ENCODE data around the gene WIPF2. TPM values are rescaled to one million over a fixed set of nuclear protein-coding genes. Genes with fewer than 3 reads are reported as not detected.

WIPF2 gene
- total and polyA plus RNA-seq, 2 experiments from 2014 or later: 10.3 to 23.8 TPM

DNA sequence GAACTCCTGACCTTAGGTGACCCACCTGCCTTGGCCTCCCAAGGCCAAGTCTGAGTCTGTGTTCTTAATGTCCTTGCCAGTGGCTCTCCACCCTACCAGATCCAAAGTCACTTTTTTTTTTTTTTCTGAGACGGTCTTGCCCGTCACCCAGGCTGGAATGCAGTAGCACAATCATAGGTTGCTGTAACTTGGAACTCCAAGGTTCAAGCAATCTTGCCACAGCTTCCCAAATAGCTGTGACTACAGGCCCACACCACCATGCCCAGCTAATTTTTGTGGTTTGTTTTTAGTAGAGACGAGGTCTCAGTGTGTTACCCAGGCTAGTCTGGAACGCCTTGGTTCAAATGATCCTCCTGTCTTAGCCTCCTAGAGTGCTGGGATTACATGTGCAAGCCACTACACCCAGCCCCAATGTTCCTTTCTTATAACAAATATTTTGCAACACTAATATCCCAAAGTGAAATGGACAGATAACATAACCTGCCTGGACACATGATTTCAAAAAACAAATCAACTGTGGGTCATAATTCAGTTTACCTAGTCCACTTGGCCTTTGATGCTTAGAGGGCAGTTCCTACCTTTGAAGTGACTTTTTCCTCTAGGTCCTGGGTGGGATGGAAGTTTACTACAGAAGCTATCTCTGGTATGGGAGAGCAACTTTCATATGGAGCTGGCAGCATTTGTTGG, 45.9 kb upstream of the WIPF2 start:
- 94% methylated on average over 4 of the region's 4 CpGs for WGBS (ENCODE audit: low lambda C conversion rate, missing lambda C conversion rate)
- H3K9me2 ChIP-seq (replicated peaks; ENCODE audit: insufficient read depth): no peaks in the 10 kb centered on the region
- no peak overlapping the region for H3K27ac ChIP-seq
- no peak for DNase-seq (ENCODE audit: low spot score)
- no peak overlapping the region for H3K4me3 ChIP-seq
- no peaks in the 10 kb centered on the region for H3K79me2 ChIP-seq
- TF ChIP-seq EZH2phosphoT487 (IDR thresholded peaks at IDR 0.05; ENCODE audit: low read depth, severe bottlenecking, unreplicated experiment) (no peak), EZH2 (IDR thresholded peaks at IDR 0.05; ENCODE audit: borderline replicate concordance) (no peak)
- TF ChIP-seq, protein P1, sequence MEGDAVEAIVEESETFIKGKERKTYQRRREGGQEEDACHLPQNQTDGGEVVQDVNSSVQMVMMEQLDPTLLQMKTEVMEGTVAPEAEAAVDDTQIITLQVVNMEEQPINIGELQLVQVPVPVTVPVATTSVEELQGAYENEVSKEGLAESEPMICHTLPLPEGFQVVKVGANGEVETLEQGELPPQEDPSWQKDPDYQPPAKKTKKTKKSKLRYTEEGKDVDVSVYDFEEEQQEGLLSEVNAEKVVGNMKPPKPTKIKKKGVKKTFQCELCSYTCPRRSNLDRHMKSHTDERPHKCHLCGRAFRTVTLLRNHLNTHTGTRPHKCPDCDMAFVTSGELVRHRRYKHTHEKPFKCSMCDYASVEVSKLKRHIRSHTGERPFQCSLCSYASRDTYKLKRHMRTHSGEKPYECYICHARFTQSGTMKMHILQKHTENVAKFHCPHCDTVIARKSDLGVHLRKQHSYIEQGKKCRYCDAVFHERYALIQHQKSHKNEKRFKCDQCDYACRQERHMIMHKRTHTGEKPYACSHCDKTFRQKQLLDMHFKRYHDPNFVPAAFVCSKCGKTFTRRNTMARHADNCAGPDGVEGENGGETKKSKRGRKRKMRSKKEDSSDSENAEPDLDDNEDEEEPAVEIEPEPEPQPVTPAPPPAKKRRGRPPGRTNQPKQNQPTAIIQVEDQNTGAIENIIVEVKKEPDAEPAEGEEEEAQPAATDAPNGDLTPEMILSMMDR (IDR thresholded peaks at IDR 0.05; ENCODE audit: poor library complexity): no peak
- no peak overlapping the region for H2AFZ ChIP-seq
- H3K27me3 ChIP-seq: no peaks in the 10 kb centered on the region
- H3K36me3 ChIP-seq (replicated peaks; ENCODE audit: insufficient read depth, low read depth): no peaks in the 10 kb centered on the region
- H3K4me1 ChIP-seq (ENCODE audit: insufficient read depth): peaks cover 9% of the 10 kb centered on the region
- H3K9me3 ChIP-seq (ENCODE audit: low read depth): no peaks in the 10 kb centered on the region
- no peak overlapping the region for H3K4me2 ChIP-seq
- H4K20me1 ChIP-seq (ENCODE audit: insufficient read depth, poor library complexity, severe bottlenecking): no peaks in the 10 kb centered on the region

DNA sequence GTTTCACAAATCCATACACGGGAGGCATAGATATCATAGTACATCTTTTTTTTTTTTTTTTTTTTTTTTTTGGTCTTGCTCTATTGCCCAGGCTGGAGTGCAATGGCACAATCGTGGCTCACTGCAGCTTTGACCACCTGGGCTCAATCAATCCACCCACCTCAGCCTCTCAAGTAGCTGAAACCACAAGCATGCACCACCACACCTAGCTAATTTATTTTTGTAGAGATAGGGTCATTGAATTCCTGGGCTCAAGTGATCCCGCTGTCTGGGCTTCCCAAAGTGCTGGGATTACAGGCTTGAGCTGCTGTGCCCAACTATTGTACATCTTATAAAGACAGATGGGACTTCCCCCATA, 45.3 kb upstream of the WIPF2 start:
- Histone ChIP-seq H3K4me3 (no peak overlapping the region), H3K9me2 (replicated peaks; ENCODE audit: insufficient read depth) (no peaks in the 10 kb centered on the region), H3K4me1 (ENCODE audit: insufficient read depth) (peaks cover 10% of the 10 kb centered on the region), H3K27me3 (no peaks in the 10 kb centered on the region), H4K20me1 (ENCODE audit: insufficient read depth, poor library complexity, severe bottlenecking) (no peaks in the 10 kb centered on the region), H3K36me3 (replicated peaks; ENCODE audit: insufficient read depth, low read depth) (no peaks in the 10 kb centered on the region), H3K4me2 (no peak overlapping the region), H3K9me3 (ENCODE audit: low read depth) (no peaks in the 10 kb centered on the region), H3K79me2 (no peaks in the 10 kb centered on the region), H2AFZ (no peak overlapping the region), H3K27ac (no peak overlapping the region)
- DNase-seq (ENCODE audit: low spot score): no peak
- 93% methylated on average over 3 of the region's 3 CpGs for WGBS (ENCODE audit: low lambda C conversion rate, missing lambda C conversion rate)
- TF ChIP-seq EZH2phosphoT487 (IDR thresholded peaks at IDR 0.05; ENCODE audit: low read depth, severe bottlenecking, unreplicated experiment) (no peak), EZH2 (IDR thresholded peaks at IDR 0.05; ENCODE audit: borderline replicate concordance) (no peak)
- TF ChIP-seq, protein P1 (IDR thresholded peaks at IDR 0.05; ENCODE audit: poor library complexity): no peak

DNA sequence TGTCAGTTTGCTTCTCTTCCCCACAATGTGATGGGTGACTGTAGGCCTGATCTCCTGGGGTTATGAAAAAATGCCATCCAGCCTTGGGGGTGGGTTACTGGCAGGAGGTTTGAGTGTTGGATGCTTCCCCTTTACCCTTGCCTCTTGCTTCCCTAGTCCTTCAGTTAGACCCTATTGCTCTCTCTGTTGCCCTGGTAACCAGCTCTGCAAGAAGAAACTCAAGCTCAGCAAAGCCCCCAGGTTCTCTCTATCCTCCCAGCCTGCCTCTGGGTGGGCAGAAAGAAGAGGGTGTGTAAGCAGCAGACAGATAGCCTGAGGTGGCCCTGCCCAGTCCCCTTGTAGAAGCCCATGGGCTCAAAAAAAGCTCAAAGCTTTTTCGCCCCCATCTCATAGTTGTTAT, 44.6 kb upstream of the WIPF2 start:
- H3K27me3 ChIP-seq: no peaks in the 10 kb centered on the region
- H3K27ac ChIP-seq: no peak overlapping the region
- H2AFZ ChIP-seq: no peak overlapping the region
- WGBS (ENCODE audit: low lambda C conversion rate, missing lambda C conversion rate): 100% methylated on average over 1 of the region's 1 CpG
- no peaks in the 10 kb centered on the region for H3K9me3 ChIP-seq (ENCODE audit: low read depth)
- peaks cover 10% of the 10 kb centered on the region for H3K4me1 ChIP-seq (ENCODE audit: insufficient read depth)
- no peak overlapping the region for H3K4me3 ChIP-seq
- no peak for DNase-seq (ENCODE audit: low spot score)
- H3K4me2 ChIP-seq: no peak overlapping the region
- no peaks in the 10 kb centered on the region for H3K36me3 ChIP-seq (replicated peaks; ENCODE audit: insufficient read depth, low read depth)
- no peaks in the 10 kb centered on the region for H3K9me2 ChIP-seq (replicated peaks; ENCODE audit: insufficient read depth)
- no peak for TF ChIP-seq EZH2 (IDR thresholded peaks at IDR 0.05; ENCODE audit: borderline replicate concordance)
- TF ChIP-seq EZH2phosphoT487 (IDR thresholded peaks at IDR 0.05; ENCODE audit: low read depth, severe bottlenecking, unreplicated experiment): no peak
- TF ChIP-seq, protein P1 (IDR thresholded peaks at IDR 0.05; ENCODE audit: poor library complexity): no peak
- H4K20me1 ChIP-seq (ENCODE audit: insufficient read depth, poor library complexity, severe bottlenecking): no peaks in the 10 kb centered on the region
- no peaks in the 10 kb centered on the region for H3K79me2 ChIP-seq

All from hepatocyte (in vitro differentiated cells).